Measurements from ENCODE around the gene OTUD5. TPM values are rescaled to one million over a fixed set of nuclear protein-coding genes. Genes with fewer than 3 reads are reported as not detected.
A peak's percentile ranks its signal among the peaks of the same experiment; 100 is the strongest.

Gene OTUD5
- total RNA-seq, 1 experiment from 2014 or later = 41.4 TPM

- no peaks in the 10 kb centered on the region for H3K27me3 ChIP-seq (ENCODE audit: low read length)
- H3K9me3 ChIP-seq (ENCODE audit: low read length) = no peaks in the 10 kb centered on the region
- no peak overlapping the region for H2AFZ ChIP-seq (ENCODE audit: low read length)
- H3K4me2 ChIP-seq (ENCODE audit: low read length) = no peak overlapping the region
- H4K20me1 ChIP-seq (ENCODE audit: low read length) = no peaks in the 10 kb centered on the region
- no peaks in the 10 kb centered on the region for H3F3A ChIP-seq (ENCODE audit: low read length, unreplicated experiment)
- intact Hi-C loops (cut with micrococcal nuclease) = no loop called here
- 0 out of 2 replicates have a peak, but pooled peaks cover 1% of the 10 kb centered on the region for H3K36me3 ChIP-seq (ENCODE audit: low read depth, low read length)
- no peak for TF ChIP-seq EZH2 (IDR thresholded peaks at IDR 0.05; ENCODE audit: low read length, unreplicated experiment)
- TF ChIP-seq EZH2phosphoT487 (IDR thresholded peaks at IDR 0.05; ENCODE audit: borderline replicate concordance, low read length) = no peak
- TF ChIP-seq, protein P1, sequence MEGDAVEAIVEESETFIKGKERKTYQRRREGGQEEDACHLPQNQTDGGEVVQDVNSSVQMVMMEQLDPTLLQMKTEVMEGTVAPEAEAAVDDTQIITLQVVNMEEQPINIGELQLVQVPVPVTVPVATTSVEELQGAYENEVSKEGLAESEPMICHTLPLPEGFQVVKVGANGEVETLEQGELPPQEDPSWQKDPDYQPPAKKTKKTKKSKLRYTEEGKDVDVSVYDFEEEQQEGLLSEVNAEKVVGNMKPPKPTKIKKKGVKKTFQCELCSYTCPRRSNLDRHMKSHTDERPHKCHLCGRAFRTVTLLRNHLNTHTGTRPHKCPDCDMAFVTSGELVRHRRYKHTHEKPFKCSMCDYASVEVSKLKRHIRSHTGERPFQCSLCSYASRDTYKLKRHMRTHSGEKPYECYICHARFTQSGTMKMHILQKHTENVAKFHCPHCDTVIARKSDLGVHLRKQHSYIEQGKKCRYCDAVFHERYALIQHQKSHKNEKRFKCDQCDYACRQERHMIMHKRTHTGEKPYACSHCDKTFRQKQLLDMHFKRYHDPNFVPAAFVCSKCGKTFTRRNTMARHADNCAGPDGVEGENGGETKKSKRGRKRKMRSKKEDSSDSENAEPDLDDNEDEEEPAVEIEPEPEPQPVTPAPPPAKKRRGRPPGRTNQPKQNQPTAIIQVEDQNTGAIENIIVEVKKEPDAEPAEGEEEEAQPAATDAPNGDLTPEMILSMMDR (conservative IDR thresholded peaks at IDR 0.05; ENCODE audit: low read depth, low read length) = no peak
- H3K9me2 ChIP-seq (replicated peaks; ENCODE audit: low read length) = no peaks in the 10 kb centered on the region
- H3K79me2 ChIP-seq (ENCODE audit: low read length) = no peaks in the 10 kb centered on the region
- CTCF ChIA-PET = no interaction called here
- DNase-seq (no peak), ATAC-seq (no peak)
- no peak overlapping the region for H3K9ac ChIP-seq (ENCODE audit: low read length)
- H3K4me3 ChIP-seq (ENCODE audit: low read length) = no peak overlapping the region
- no TSS peak for BruUV-seq (replicated peaks)
- POLR2A ChIA-PET (ENCODE audit: unreplicated experiment) = no interaction called here
- no peak overlapping the region for H3K27ac ChIP-seq (ENCODE audit: low read length)
- H3K4me1 ChIP-seq (ENCODE audit: insufficient read depth, low read length) = no peaks in the 10 kb centered on the region
These were observed 12.1 kb upstream of the OTUD5 start for GRCh38 chrX:48969471-48969870.

DNA sequence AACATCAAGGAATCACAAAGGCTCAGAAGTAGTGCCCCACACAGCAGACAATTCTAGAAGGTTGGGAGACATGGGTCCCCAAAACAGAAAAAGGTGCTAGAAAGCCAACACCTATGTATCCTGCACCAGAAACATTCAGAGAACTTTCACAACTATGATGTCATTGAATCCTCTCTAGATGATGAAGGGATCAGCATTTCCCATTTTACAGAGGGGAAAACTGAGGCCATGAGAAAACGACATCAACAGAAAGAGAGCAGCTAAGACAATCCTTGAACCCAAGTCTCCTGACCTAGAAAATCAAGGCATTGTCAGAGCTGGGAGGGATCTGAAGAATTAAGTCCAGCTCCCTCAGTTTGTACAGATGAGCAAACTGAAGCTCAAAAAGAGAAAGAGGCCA, 11.0 kb upstream of the OTUD5 start:
- no TSS peak for BruUV-seq (replicated peaks)
- no peaks in the 10 kb centered on the region for H3K27me3 ChIP-seq (ENCODE audit: low read length)
- no peak overlapping the region for H3K4me3 ChIP-seq (ENCODE audit: low read length)
- ChIA-PET CTCF (no interaction called here), POLR2A (ENCODE audit: unreplicated experiment) (no interaction called here)
- H3F3A ChIP-seq (ENCODE audit: low read length, unreplicated experiment) = no peaks in the 10 kb centered on the region
- no peak overlapping the region for H3K4me2 ChIP-seq (ENCODE audit: low read length)
- no peaks in the 10 kb centered on the region for H3K79me2 ChIP-seq (ENCODE audit: low read length)
- no peaks in the 10 kb centered on the region for H4K20me1 ChIP-seq (ENCODE audit: low read length)
- no peaks in the 10 kb centered on the region for H3K36me3 ChIP-seq (ENCODE audit: low read depth, low read length)
- H3K9me3 ChIP-seq (ENCODE audit: low read length) = no peaks in the 10 kb centered on the region
- intact Hi-C loops (cut with micrococcal nuclease) = no loop called here
- H3K9ac ChIP-seq (ENCODE audit: low read length) = no peak overlapping the region
- no peak overlapping the region for H2AFZ ChIP-seq (ENCODE audit: low read length)
- H3K4me1 ChIP-seq (ENCODE audit: insufficient read depth, low read length) = no peaks in the 10 kb centered on the region
- DNase-seq = no peak
- no peak overlapping the region for H3K27ac ChIP-seq (ENCODE audit: low read length)
- no peak for ATAC-seq
- TF ChIP-seq EZH2phosphoT487 (IDR thresholded peaks at IDR 0.05; ENCODE audit: borderline replicate concordance, low read length) = no peak
- no peak for TF ChIP-seq EZH2 (IDR thresholded peaks at IDR 0.05; ENCODE audit: low read length, unreplicated experiment)
- TF ChIP-seq, protein P1 (conservative IDR thresholded peaks at IDR 0.05; ENCODE audit: low read depth, low read length) = no peak
- H3K9me2 ChIP-seq (replicated peaks; ENCODE audit: low read length) = no peaks in the 10 kb centered on the region

DNA sequence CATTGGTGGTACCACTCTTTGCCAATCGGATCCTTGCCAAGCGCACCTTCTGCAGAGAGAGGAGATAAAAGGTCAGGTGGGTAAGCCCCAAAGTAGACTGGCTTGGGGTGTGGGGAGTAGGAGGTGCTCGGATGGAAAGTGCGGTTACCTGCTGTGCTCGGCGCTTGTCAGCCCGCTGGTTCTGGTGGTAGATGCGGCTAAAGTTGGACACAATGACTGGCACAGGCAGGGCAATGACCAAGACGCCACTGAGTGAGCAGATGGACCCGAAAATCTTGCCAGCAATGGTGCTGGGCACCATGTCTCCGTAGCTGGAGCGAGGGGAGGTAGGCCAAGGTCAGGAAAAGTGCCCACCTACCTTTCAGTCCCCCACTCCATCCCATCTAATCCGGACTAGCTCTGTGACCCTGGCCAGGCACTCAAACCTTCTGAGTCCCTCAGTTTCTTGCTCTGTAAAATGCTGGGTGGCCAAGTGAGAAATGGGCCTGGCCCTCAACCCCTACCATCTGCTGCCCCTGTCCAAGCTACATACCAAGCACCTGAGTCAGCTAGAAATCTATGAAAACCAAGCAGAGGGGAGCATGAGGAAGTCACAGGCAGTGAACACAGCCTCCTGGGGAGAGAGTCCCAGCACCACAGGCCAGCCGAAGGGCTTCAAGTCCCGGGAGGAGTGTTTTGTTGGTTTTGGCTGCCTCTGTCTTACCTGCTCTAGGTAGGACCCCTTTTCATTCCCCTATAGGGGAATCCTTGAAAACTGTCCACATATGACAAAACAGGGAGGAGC, 9.6 kb upstream of the OTUD5 start:
- no peaks in the 10 kb centered on the region for H3K9me2 ChIP-seq (replicated peaks; ENCODE audit: low read length)
- no peaks in the 10 kb centered on the region for H3K4me1 ChIP-seq (ENCODE audit: insufficient read depth, low read length)
- no peak overlapping the region for H3K27ac ChIP-seq (ENCODE audit: low read length)
- no peak overlapping the region for H3K9ac ChIP-seq (ENCODE audit: low read length)
- CTCF ChIA-PET = no interaction called here
- no peaks in the 10 kb centered on the region for H3K9me3 ChIP-seq (ENCODE audit: low read length)
- no peaks in the 10 kb centered on the region for H4K20me1 ChIP-seq (ENCODE audit: low read length)
- POLR2A ChIA-PET (ENCODE audit: unreplicated experiment) = no interaction called here
- no peaks in the 10 kb centered on the region for H3K79me2 ChIP-seq (ENCODE audit: low read length)
- H3K4me2 ChIP-seq (ENCODE audit: low read length) = no peak overlapping the region
- no peaks in the 10 kb centered on the region for H3K36me3 ChIP-seq (ENCODE audit: low read depth, low read length)
- no TSS peak for BruUV-seq (replicated peaks)
- no peaks in the 10 kb centered on the region for H3K27me3 ChIP-seq (ENCODE audit: low read length)
- TF ChIP-seq EZH2 (IDR thresholded peaks at IDR 0.05; ENCODE audit: low read length, unreplicated experiment) = no peak
- no peak for TF ChIP-seq EZH2phosphoT487 (IDR thresholded peaks at IDR 0.05; ENCODE audit: borderline replicate concordance, low read length)
- TF ChIP-seq, protein P1 (conservative IDR thresholded peaks at IDR 0.05; ENCODE audit: low read depth, low read length) = no peak
- DNase-seq (peak; percentile 33), ATAC-seq (peak; percentile 31; the same call in 1 of the 2 replicates)
- intact Hi-C loops (cut with micrococcal nuclease) = no loop called here
- H2AFZ ChIP-seq (ENCODE audit: low read length) = no peak overlapping the region
- no peaks in the 10 kb centered on the region for H3F3A ChIP-seq (ENCODE audit: low read length, unreplicated experiment)
- H3K4me3 ChIP-seq (ENCODE audit: low read length) = no peak overlapping the region

All from PC-3 (cell line).